Activated CD4-positive, alpha-beta T cell treated with anti-CD3 and anti-CD28 coated beads, Interleukin-2, amount 50 U/mL, for 16 hours (primary cell): ENCODE measurements around the gene NUP93.
"Not testable (repeated sequence)": the region's sequence is repeated elsewhere in the genome, so short reads cannot be mapped to it uniquely, and the experiment has no call there.

ENCODE experiments used
- DNase-seq: peaks from one replicate; pipeline ENCODE4 v3.0.0-alpha.2; 2020

Gene NUP93

DNA sequence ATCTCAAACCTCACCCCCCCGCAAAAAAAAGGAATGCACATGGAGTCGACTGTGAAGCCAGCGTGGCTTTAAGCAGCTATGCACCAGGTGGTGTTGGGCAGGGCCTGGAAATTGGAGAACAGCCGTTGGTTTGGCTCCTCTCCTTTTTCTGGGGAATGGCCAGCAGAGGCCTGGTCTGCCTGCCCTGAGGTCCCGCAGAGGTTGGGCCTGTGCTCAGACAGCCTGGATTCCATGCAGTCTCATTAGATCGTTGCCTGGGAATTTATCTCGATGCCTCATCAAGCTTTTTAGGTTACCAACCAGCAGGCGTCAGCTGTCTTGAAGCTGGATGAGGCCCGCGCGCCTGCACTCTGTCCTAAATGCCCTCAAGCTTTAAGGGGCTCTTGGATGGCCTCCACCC is 144.9 kb downstream of the NUP93 start:
- DNase-seq = no peak

DNA sequence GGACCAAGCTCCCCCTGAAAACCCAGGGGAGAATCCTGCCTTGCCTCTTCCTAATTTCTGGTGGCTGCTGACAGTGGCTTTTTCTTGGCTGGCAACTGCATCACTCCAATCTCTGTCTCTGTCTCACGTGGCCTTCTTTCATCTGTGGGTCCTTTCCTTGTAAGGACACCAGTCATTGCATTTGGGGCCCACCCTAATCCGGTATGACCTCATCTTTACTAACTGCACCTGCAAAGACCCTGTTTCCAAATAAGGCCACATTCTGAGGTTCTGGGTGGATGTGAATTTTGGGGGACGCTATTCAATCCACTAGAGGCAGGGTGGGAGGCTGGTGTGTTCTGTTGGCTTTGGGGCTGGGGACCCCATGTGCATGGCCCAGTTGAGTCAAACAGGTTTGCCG is 146.1 kb downstream of the NUP93 start:
- DNase-seq = no peak

DNA sequence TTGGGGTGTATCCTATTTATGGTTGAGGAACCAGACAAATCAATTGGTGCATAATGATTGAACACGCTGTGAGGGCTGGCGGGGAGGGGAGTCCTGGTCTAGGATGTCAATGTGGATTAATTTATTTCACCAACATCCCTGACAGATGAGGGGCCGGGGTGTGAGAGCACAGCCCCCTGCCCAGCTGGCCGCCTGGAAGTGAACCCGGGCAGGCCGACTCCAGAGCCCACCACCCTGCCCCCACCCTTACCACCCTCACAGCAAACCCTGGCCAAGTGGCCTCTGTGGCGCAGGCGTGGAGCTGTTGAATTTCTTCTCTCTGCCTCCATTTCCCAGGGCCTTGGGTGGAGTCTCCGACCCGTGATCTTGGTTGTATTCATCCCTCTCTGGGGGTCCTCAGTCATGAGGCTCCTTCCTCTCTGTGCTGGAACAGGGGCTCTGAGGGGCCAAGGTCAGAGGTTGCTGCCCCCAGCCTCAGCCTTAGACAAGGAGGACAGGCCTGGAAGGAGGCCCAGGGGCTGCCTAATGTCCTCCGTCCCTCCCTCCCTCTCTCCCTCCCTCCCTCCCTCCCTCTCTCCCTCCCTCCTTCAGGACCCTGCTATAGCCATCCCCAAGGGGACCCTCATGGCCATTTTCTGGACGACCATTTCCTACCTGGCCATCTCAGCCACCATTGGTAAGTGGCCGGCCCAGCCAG is 147.7 kb downstream of the NUP93 start:
- no peak for DNase-seq

DNA sequence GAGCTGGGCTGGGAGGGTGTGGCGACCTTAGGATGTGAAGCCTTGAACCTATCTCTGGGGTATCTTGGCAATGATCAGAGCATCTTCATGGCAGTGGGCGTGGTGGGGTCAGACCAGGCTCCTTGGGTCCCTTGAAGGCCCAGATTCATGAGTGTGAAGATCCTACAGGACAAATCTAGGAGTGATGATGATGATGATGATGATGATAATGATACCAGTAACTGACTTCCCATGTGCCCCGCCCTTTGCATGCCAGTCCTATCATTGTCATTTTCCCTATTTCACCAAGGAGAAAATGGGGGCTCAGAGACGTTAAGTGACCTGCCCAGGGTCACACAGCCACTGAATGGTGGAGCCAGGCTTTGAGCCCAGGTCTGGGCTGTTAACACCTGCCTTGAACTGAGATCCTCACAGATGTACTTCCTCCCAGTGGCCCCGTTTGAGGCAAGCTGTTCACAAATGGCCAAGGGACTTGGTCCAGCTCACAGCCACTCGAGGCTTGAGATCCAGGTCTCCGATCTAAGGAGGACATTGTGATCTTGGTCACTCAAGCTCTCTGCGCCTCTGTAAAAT is 148.4 kb downstream of the NUP93 start:
- no peak for DNase-seq

DNA sequence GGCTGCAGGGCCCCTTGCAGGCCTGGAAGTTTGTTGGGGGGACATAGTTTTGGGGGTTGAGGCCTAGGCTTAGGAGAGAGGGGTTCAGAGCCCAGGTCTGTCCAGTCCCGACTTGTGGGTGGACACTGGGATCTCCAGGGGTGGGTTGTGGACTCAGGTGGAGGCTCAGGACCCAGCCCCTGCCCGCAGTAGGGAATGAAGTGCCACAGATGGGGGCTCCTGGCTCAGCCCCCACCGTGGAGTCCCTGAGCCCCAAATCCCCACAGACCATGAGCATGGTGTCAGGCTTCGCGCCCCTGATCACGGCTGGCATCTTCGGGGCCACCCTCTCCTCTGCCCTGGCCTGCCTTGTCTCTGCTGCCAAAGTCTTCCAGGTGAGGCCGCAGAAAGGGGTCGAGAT is 149.3 kb downstream of the NUP93 start:
- no peak for DNase-seq

DNA sequence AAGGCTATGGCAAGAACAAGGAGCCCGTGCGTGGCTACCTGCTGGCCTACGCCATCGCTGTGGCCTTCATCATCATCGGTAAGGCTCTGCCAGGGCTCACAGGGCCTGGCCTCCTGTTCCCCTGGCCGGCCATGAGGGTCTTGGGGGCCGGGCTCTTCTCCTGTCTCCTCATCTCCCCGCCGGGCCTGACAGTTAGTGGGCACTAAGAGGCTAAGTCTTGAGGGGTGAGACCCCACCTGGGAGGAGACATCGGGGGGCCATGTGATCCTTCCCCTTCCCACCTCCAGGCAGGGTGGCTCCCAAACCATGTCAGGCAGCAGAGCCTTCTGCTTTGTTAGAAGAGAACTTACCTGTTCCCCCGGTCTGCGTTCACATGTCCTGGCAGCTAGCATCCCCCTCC is 150.2 kb downstream of the NUP93 start:
- DNase-seq = no peak

DNA sequence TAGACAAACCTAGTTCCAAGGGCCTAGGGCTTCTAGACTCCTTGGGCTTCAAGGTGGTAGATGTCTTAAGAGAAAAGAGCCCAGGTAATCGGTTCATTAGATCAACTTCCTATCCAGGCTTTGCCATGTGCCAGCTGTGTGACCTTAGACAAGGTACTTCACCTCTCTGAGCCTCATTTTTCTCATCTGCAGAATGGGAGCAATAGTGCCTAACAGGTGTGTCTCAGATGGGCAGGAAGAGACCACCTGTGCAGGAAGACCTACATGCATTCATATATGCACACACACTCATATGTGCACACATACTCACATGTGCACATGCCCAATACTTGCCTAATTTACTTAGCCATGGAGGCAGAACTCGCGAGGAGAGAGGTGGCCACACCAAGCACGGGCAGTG is 150.8 kb downstream of the NUP93 start:
- DNase-seq = no peak

DNA sequence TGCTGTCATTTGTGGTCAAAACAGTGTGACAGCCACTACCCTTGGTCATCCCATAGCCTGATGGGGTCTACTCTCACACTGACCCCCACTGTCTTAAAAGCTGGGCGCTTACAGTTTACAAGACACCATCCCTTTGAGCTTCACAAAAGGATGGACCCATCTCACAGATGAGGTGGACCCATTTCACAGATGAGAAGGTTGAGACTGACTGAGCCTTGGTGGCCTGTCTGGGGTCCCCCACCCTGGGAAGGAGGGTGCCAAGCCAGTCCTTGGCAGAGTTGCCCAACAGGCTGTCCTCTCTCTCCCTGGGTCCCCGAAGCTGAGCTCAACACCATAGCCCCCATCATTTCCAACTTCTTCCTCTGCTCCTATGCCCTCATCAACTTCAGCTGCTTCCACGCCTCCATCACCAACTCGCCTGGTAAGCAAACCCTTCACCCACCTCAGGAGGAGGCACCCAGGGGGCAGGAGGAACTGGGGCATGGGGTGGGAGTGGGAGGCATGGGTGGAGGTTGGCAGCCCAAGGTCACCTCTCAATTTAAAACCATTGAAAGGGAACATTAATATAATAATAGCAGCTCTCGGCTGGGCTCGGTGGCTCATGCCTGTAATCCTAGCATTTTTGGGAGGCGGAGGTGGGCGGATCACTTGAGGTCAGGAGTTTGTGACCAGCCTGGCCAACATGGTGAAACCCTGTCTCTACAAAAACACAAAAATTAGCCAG is 152.3 kb downstream of the NUP93 start:
- no peak for DNase-seq

DNA sequence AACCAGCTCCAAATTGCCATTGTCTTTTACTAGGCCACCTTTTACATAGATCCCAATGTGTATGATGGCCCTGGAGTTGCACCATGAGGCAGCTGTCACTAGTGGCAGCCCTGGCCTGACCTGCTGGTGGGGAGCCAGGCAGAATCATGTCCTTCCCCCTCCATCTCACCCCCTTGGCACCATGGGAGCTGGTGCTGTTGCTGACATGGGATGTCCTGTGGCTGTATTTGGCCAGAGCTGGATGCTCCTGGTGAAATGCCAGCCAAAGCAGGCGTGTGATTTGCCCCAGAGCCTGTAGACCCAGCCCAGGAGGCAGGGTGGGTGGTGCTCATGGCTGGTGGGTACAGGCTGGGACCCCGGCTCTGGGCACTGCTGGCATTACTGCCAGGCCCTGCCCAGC is 153.7 kb downstream of the NUP93 start:
- no peak for DNase-seq

DNA sequence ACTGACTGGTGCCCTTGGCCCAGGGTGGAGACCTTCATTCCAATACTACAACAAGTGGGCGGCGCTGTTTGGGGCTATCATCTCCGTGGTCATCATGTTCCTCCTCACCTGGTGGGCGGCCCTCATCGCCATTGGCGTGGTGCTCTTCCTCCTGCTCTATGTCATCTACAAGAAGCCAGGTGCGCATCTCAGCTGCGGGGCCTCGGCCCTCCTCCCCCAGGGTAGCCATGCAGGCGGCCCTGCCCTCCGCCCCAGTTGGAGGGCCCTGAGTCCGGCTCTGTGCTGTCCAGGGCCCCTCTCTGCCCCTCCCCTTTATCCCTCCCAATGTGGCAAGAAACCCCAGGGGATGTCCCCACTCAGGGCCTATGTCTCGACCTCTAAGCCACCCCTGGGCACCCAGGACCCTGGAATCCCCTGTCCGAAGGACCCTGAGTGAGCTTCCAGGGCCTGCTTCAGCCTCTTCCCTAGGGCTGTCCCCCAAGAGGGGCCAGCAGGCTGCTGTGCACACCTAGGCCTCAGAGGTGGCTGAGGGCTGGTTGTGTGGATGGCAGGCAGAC is 154.2 kb downstream of the NUP93 start:
- DNase-seq = no peak

DNA sequence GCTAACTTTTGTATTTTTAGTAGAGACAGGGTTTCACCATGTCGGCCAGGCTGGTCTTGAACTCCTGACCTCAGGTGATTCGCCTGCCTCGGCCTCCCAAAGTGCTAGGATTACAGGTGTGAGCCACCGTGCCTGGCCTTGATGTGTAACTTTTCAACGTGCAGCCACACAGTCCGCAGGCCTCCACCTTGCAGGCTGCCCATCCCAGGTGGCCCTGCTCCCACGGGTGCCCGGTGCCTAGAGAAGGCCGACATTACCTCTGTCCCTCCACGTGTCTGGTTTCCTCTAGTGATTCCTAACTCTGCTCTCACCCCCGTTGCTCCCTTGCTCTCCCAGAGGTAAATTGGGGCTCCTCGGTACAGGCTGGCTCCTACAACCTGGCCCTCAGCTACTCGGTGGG is 155.0 kb downstream of the NUP93 start:
- not testable (repeated sequence) for DNase-seq

DNA sequence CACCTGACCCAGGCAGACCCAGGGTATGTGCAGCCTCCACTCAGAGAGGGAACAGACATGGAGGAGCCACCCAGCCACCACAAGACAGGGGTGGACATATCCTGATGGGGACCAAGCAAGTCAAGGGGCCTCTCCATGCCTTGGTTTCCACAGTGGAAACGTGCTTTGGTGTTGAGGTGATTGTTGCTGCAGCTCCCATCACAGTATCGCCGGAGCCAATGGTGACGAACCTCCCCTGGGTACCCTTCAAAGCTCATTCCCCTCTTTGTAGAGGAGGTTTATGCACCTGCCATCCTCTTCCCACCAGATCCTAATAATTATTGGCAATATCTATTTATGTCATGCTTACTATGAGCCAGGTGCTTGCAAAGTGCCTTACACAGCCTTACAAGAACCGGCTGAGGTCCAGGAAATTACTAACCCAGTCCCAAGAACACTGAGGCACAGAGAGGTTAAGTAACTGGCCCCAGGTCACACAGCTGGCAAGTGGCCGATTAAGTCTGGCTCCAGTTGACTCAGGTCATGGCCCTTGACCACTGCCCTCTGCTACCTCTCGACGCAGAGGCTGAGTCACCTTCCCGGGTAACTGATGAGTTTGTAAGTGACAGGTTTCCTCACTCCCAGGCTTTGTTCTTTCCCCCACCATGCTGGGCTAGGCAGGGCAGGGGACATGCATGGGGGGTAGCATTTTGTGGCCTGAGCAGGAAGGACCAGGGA is 155.7 kb downstream of the NUP93 start:
- no peak for DNase-seq

DNA sequence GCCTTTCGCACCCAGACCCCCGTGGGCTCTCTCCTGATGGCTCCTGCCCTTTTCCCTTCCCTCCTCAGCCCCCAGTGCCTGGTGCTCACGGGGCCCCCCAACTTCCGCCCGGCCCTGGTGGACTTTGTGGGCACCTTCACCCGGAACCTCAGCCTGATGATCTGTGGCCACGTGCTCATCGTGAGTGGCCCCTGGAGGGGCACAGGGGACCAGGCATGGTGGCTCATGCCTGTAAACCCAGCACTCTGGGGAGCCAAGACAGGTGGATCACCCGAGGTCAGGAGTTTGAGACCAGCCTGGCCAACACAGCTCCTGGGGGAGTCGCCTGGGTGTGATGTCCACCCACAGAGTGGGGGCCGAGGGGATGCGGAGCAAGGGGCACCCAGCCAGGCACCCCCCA is 156.4 kb downstream of the NUP93 start:
- DNase-seq = no peak

DNA sequence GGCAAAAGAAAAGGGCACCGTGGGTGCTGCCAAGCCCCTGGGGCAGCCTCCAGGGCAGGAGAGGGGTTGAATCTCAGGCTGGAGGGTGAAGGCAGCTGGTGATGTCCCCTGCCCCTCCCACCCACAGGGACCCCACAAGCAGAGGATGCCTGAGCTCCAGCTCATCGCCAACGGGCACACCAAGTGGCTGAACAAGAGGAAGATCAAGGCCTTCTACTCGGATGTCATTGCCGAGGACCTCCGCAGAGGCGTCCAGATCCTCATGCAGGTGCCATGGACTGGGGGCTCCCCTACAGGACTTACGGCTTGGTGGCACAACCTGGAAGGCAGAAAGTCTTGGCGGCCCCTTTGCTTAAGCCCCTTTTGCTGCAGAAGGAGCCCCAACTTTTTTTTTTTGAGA is 156.9 kb downstream of the NUP93 start:
- DNase-seq = no peak

DNA sequence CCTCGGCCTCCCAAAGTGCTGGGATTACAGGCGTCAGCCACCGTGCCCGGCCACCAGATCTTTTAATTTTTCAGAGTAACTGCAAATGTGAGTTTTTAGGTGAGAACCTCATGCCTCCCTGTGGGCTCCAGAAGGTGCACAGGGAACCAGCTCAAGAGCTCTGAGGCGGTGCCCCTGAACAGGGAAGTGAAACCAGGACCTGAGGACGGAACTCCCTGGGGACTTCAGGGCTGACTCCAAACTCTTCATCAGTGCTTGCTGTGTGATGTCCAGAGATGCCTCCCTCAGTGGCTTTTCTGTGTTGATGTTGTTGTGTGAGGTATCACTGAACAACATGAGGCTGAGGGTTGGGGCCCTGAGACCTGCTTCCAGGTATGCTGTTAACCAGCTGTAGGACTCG is 158.9 kb downstream of the NUP93 start:
- DNase-seq = no peak

DNA sequence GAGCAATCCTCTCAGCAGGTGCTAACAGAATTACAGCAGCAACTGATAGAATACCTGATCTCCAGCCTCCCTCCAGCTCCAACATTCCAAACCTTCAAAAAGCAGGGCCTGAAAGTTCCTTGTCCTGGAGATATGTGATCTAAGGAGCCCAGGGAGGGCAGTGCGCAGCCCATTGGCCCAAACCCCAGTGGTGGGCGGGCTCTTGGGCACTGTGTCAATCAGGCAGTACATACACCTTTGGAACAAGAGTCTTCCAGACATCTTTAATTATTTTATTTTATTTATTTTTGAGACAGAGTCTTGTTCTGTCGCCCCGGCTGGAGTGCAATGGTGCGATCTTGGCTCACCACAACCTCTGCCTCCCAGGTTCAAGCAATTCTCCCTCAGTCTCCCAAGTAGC is 159.3 kb downstream of the NUP93 start:
- no peak for DNase-seq

DNA sequence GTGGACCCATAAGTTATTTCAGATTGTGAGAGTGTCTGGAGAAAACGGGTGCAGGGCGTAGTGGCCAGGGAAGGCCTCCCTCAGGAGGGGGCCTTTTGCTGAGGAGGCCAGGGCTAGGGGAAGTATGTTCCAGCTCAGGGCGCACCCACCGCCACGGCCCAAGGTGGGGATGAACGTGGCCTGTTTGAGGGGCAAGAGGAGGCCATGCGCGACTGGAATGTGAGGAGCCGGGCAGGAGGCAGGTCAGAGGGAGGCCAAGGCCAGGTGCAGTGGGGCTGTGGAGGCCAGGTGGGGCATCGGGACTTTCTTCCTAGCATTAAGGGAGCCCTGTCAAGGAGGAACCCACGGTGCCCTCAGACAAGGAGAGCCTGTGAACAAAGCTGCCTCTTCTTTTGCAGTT is 161.8 kb downstream of the NUP93 start:
- DNase-seq = no peak

DNA sequence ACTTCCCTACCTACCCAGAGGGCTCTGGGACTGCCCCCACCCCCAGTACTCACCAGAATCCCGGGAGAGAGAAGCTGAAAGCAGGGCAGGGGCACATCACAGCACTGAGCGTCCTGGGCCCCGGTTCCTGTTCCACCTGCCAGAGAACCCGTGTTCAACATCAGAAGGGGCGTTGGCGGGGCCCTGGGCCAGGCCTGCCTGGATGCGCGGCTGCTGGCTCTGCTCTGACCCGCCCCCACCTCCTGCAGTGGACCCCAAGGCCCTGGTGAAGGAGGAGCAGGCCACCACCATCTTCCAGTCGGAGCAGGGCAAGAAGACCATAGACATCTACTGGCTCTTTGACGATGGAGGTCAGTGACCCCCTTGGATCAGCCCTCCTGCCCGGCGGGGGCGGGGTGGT is 162.8 kb downstream of the NUP93 start:
- DNase-seq = no peak

DNA sequence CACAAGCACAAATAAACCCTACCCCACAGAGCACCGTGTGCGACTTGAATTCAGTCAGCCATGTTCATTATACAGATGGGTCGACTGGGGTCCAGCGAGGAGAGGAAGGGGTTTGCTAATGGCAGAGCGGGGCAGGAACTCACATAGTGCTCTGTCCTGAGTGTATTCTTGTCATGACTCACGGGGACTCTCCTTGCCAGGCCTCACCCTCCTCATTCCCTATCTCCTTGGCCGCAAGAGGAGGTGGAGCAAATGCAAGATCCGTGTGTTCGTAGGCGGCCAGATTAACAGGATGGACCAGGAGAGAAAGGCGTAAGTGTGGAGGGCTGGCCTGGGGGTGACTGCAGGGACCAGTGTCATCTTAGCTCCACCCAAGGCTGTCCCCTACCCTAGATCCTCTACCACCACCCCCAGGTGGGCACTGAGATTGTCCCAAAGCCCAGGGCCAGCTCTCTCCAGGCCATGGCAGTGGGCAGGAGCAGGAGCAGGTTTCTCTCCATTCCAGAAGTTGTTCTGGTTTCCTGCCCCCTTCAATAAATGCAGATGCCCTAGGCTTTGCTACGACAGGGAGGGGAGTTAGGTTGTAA is 164.5 kb downstream of the NUP93 start:
- DNase-seq = no peak

DNA sequence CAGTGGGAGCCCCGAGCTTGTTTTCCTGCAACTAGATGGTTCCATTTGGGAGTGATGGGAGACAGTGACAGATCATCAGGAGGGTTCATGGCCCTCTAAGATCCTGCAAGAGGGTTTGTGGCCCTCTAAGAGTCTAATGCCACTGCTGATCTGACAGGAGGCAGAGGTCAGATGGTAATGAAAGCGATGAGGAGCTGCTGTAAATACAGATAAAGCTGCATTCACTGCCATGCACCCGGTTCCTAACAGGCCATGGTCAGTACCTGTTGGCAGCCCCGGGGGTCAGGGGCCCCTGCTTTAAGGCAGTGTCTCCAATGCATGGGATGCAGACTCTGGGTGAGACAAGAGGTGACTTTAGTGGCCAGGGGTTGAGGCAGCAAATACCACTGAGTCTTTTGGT is 165.9 kb downstream of the NUP93 start:
- no peak for DNase-seq

DNA sequence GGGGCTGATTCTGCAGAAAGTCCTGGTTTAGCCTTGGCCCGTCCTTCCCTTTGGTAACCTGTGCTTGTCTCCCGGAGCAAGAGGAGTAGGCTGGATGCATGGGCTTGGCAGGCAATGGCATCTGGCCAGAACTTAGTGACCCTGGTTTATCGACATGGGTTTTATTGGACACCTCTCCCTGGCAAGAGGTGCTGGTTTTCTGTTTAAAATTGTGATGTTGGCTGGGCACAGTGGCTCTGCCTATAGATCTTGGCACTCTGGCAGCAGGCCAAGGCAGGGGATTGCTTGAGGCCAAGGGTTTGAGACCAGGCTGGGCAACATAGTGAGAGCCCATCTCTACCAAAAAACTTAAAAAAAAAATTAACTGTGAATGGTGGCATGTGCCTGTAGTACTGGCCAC is 166.3 kb downstream of the NUP93 start:
- DNase-seq = no peak

DNA sequence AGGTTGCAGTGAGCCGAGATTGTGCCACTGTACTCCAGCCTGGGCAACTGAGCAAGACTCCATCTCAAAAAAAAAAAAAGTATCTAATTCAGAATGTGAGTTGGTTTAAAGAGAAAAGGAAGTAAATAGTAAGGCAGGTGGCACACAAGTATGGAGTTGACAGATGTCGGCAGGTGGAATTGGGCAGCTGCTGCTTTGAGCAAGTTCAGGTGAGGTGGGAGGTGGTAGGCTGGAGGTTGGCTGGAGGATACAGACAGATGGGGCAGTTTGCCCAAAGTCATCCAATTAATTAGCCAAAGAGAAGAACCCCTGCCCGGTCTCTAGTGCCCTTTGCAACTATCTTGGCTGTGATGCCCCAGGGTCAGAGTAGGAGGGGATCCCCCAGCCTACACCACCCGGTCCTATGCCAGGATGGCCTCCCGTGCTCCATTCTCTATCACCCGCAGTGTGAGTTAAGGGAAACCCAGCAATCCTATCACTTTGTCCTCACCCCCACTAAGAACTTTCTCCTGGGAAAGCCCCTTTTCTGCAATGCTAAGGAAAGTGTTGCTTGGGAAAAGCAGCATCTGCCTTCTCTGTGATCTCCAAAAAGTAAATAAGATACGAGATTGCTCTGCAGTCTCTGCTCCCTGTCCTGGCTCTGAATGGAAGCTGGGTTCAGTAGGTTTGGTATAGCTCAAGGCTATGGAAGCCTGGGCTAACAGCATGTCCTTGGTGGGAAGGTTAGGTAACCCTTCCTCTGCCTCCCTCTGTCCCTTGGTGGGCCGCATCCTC is 167.3 kb downstream of the NUP93 start:
- no peak for DNase-seq
